Measurements from ENCODE around the gene RILPL1.
A peak's percentile ranks its signal among the peaks of the same experiment; 100 is the strongest.
"Not testable (repeated sequence)": the region's sequence is repeated elsewhere in the genome, so short reads cannot be mapped to it uniquely, and the experiment has no call there.

RILPL1 gene

DNA sequence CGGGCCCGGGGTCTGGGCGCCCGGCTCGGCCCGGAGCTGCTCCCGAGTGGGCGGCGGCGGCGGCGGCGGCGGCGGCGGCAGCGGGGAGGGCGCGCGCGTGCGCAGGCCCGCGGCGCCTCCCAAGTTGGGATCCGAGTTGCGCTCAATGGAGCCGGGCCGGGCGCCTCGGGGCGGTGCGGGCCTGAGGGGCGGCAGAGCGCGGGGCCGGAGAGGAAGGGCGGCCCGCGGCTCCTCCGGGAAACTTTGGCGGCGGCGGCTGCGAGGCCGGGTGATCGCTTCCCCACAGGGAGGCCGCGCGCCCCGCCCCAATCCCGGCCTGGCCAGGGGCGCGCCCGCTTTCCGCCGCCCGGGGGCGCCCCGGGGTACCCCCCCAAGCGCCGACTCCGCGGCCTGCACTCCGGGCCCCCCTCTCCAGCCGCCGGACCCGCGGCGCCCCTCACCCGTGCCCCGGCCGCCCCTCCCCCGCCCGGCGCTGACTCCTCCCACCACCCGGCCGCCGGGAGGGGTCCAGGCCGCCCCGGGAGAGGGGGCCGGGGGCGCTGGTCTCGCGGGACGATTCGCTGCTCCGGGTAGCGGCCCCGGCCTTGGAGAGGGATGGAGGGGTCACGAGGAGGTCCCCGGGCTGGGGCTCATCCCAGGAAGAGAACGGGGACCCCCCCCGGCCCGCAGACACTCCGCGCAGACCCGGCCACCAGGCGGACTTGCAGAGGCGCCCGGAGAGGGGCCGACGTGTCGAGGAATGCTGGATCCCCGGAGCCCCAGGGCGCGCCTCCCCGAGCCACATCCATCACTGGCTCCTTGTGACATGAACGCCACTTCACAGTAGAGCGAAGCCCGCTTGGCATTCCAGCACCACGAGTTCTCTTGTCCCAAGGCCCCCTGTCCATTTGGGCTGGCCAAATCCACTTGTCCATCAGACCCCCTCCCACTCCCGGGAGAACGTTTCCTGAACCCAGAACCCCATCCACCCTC lies at the start of gene RILPL1:
TSS of gene RILPL1 (minus strand) at position 48 of the 972 bp plus-strand sequence. CDS start 237 bp downstream, outside the sequence.
- DNase-seq, result peak; percentile 36 to 41

- DNase-seq, result no peak
Measured at GRCh38 chr12:123580772-123581171, 47.3 kb upstream of the RILPL1 start.

DNA sequence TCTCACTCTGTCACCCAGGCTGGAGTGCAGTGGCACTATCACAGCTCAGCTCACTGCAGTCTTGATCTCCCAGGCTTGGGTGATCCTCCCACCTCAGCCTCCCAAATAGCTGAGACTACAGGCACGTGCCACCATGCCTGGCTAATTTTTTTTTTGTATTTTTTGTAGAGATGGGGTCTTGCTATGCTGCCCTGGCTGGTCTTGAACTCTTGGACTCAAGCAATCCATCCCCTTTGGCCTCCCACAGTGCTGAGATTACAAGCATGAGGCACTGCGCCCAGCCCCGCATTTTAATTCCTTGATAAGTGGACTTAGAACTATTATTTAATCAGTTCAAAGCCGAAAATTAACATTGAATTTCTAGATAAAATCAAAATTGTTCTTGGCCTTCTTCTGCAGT lies 45.3 kb upstream of the RILPL1 start:
- DNase-seq, result not testable (repeated sequence)

- DNase-seq, result no peak
Measured at GRCh38 chr12:123578243-123578642, 44.7 kb upstream of the RILPL1 start.

- DNase-seq, result no peak
Measured at GRCh38 chr12:123576611-123577010, 43.1 kb upstream of the RILPL1 start.

GRCh38 chr12:123573870-123574269 lies 40.4 kb upstream of the RILPL1 start:
- DNase-seq, result no peak

- DNase-seq, result no peak
Measured at GRCh38 chr12:123572391-123572790, 38.9 kb upstream of the RILPL1 start.

DNA sequence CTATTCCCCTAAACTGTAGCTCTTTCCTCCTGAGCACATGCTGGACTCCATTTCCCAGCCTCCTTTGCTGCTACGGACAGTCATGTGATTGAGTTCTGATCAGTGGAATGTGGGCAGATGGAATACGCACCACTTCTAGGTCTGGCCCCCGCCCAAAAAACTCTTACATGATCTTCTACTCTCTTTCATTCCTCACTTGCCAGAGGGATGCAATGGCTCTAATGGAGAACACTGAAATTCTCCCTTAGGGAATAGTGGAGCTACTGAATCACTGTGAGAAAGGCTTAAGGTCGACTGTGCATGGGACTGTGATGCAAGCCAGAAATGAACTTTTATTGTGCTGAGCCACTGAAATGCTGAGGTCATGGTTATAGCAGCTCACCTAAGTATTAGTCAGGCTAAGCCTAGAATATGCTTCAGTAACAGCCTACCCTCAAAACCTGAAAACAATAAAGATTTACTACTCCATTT lies 37.9 kb upstream of the RILPL1 start:
- DNase-seq, result peak; percentile 83 to 85

- no peak for DNase-seq
Measured at GRCh38 chr12:123559468-123559867, 25.9 kb upstream of the RILPL1 start.

DNA sequence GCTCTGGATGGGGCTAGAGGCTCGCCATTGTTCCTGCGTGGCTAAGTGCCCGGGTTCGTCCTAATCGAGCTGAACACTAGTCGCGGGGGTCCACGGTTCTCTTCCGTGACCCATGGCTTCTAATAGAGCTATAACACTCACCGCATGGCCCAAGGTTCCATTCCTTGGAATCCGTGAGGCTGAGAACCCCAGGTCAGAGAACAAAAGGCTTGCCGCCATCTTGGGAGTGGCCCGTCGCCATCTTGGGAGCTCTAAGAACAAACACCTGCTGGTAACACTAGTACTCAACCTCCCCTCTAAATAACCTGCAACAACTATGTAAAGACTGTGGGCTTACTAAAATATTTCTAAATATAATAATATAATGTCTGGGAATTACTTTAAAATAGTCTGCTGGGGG lies 25.0 kb upstream of the RILPL1 start:
- not testable (repeated sequence) for DNase-seq

- DNase-seq, result not testable (repeated sequence)
Measured at GRCh38 chr12:123554843-123555242, 21.3 kb upstream of the RILPL1 start.

DNA sequence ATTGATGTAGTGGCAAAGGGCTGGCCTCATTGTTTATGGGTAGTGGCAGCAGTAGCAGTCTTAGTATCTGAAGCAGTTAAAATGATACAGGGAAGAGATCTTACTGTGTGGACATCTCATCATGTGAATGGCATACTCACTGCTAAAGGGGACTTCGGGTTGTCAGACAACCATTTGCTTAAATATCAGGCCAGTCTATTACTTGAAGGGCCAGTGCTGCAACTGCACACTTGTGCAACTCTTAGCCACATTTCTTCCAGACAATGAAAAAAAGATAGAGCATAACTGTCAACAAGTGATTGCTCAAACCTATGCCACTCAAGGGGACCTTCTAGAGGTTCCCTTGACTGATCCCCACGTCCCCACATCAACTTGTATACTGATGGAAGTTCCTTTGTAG lies 20.6 kb upstream of the RILPL1 start:
- not testable (repeated sequence) for DNase-seq

GRCh38 chr12:123550700-123551099 lies 17.2 kb upstream of the RILPL1 start:
- DNase-seq, result no peak

GRCh38 chr12:123548107-123548506 lies 14.6 kb upstream of the RILPL1 start:
- DNase-seq, result no peak

DNA sequence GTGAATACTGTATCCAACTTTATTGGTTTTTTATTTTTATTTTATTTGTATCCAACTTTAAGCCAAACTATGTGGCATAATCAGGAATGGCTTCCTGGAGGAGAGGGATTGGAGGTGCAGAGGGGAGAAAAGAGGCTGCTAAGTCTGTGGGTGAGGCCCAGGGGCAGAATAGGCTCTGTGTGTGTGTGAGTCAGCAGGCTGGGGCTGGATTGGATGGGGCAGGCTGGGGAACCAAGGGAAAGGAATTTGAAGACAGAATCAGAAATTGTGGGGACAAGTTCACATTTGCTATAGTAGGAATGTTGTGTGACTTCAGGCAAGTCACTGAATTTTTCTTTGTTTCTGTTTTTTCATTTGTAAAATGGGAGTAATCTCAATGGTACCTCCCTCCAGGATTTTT lies 12.8 kb upstream of the RILPL1 start:
- no peak for DNase-seq

- DNase-seq, result no peak
Measured at GRCh38 chr12:123543541-123543940, 10.0 kb upstream of the RILPL1 start.

- no peak for DNase-seq
Measured at GRCh38 chr12:123540899-123541662, 7.6 kb upstream of the RILPL1 start.

DNA sequence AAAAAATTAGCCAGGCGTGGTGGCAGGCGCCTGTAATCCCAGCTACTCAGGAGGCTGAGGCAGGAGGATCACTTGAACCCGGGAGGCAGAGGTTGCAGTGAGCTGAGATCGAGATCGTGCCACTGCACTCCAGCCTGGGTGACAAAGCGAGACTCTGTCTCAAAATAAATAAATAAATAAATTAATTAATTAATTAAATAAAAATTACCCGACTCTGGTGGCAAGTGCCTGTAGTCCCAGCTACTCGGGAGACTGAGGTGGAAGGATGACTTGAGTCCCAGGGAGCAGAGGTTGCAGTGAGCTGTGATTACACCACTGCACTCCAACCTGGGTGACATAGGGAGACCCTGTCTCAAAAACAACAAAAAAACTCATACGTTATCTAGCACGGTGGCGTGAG lies 2.4 kb upstream of the RILPL1 start:
- DNase-seq, result not testable (repeated sequence)

GRCh38 chr12:123532808-123533649 lies 490 bp downstream of the RILPL1 start:
- peak in 1 of 2 experiments; percentile 24 for DNase-seq

DNA sequence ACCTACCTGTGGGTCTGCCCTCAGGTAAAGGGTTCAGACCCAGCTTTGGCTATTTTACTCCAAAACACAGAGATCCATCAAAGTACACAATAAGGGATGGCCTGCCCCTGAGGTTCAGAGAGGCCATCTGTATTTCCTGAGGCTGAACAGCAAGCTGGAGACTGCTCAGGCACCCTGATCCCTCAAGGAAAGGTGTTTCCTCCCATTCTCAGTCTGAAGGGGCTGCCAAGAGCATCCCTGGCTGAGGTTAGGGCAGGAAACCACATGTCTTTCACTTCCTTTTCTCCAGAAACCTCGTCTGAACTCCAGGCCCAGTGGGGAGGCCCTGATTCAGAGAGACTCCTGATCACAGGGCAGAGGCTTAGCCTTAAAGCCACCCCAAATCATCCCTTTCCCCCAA lies 1.5 kb downstream of the RILPL1 start:
- no peak for DNase-seq

DNA sequence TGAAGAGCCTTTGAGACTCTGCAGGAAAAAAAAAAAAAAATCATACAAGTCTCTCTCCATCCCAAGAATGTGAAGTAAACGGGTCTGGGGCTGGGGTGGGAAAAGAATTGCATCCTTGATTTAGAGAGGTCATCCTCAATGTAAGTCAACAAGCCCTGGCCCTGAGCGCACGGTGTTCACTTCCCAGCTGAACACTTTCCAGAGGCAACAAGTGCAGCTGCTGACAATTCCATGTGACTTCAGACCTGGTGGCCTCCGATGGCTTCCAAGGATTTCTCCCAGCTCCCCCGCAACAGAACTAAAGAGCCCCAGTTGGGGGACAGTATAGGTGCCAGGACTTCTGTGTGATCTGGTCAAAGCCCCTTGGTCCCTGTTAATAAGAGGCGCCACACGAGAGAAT lies 2.4 kb downstream of the RILPL1 start:
- DNase-seq, result no peak

GRCh38 chr12:123530668-123531067 lies 2.9 kb downstream of the RILPL1 start:
- no peak for DNase-seq

GRCh38 chr12:123529686-123530085 lies 3.8 kb downstream of the RILPL1 start:
- DNase-seq, result no peak
